ENCODE results near the gene LSM2.
"Not testable (repeated sequence)": the region's sequence is repeated elsewhere in the genome, so short reads cannot be mapped to it uniquely, and the experiment has no call there.

LSM2 gene

GRCh38 chr6:31827286-31828079 is 20.7 kb upstream of the LSM2 start, which contains the start of gene HSPA1B:
TSS of gene HSPA1B (plus strand) at chr6:31827738. CDS start at chr6:31827951, 213 bp downstream.
- DNase-seq (ENCODE audit: low read depth): peak; percentile 74

GRCh38 chr6:31826793-31827285 is 20.1 kb upstream of the LSM2 start:
- DNase-seq (ENCODE audit: low read depth): no peak

- DNase-seq (ENCODE audit: low read depth): no peak
Observed at GRCh38 chr6:31825553-31825952, 18.8 kb upstream of the LSM2 start.

- not testable (repeated sequence) for DNase-seq (ENCODE audit: low read depth)
Observed at GRCh38 chr6:31823592-31824196, 16.9 kb upstream of the LSM2 start.

- DNase-seq (ENCODE audit: low read depth): peak; percentile 56
Observed at GRCh38 chr6:31822036-31822821, 15.5 kb upstream of the LSM2 start.

GRCh38 chr6:31821301-31822035 is 14.7 kb upstream of the LSM2 start:
- no peak for DNase-seq (ENCODE audit: low read depth)

GRCh38 chr6:31820399-31820798 is 13.6 kb upstream of the LSM2 start:
- DNase-seq (ENCODE audit: low read depth): not testable (repeated sequence)

- DNase-seq (ENCODE audit: low read depth): no peak
Observed at GRCh38 chr6:31819871-31820299, 13.1 kb upstream of the LSM2 start.

- not testable (repeated sequence) for DNase-seq (ENCODE audit: low read depth)
Observed at GRCh38 chr6:31817929-31818511, 11.3 kb upstream of the LSM2 start.

- not testable (repeated sequence) for DNase-seq (ENCODE audit: low read depth)
Observed at GRCh38 chr6:31817133-31817928, 10.6 kb upstream of the LSM2 start.

- peak; percentile 27 for DNase-seq (ENCODE audit: low read depth)
Observed at GRCh38 chr6:31815025-31815838, 8.5 kb upstream of the LSM2 start, which contains the start of the genes HSPA1A and HSPA1L. TSS of gene HSPA1A (plus strand) at chr6:31815543. CDS start at chr6:31815757, 214 bp downstream. TSS of gene HSPA1L (minus strand) at chr6:31815283. CDS start at chr6:31811972, 3,311 bp downstream.

- peak; percentile 66 for DNase-seq (ENCODE audit: low read depth)
Observed at GRCh38 chr6:31814677-31815024, 7.9 kb upstream of the LSM2 start.

- no peak for DNase-seq (ENCODE audit: low read depth)
Observed at GRCh38 chr6:31813465-31813849, 6.7 kb upstream of the LSM2 start.

GRCh38 chr6:31811645-31812044 is 4.9 kb upstream of the LSM2 start:
- DNase-seq (ENCODE audit: low read depth): no peak

- DNase-seq (ENCODE audit: low read depth): not testable (repeated sequence)
Observed at GRCh38 chr6:31808599-31808998, 1.8 kb upstream of the LSM2 start.

- DNase-seq (ENCODE audit: low read depth): no peak
Observed at GRCh38 chr6:31805939-31806469, 762 bp downstream of the LSM2 start.

GRCh38 chr6:31801031-31801927 is 5.5 kb downstream of the LSM2 start:
- not testable (repeated sequence) for DNase-seq (ENCODE audit: low read depth)

- no peak for DNase-seq (ENCODE audit: low read depth)
Observed at GRCh38 chr6:31799781-31800180, 7.0 kb downstream of the LSM2 start.
